GM21619 (cell line): ENCODE results near the gene CECR2.

Experiments used
- ATAC-seq: cut with Tn5 transposase; IDR thresholded peaks from one replicate; pipeline ENCODE4 v1.9.1; 2021; ENCODE audit not compliant: unreplicated experiment

The CECR2 gene

GRCh38 chr22:17598318-17598717 lies 229.1 kb downstream of the CECR2 start:
- no peak for ATAC-seq

GRCh38 chr22:17601031-17601430 lies 231.8 kb downstream of the CECR2 start:
- ATAC-seq = no peak

GRCh38 chr22:17603668-17604067 lies 234.4 kb downstream of the CECR2 start:
- ATAC-seq = no peak

- ATAC-seq = no peak
These were observed 237.2 kb downstream of the CECR2 start for GRCh38 chr22:17606496-17606895.
